Activated CD8-positive, alpha-beta memory T cell treated with anti-CD3 and anti-CD28 coated beads, Interleukin-2, amount 10 ng/mL, durations not matched to agents 7 days and 5 days (primary cell): ENCODE results near the gene MICAL3. TPM values are rescaled to one million over a fixed set of nuclear protein-coding genes. Genes with fewer than 3 reads are reported as not detected.
"Not testable (repeated sequence)": the region's sequence is repeated elsewhere in the genome, so short reads cannot be mapped to it uniquely, and the experiment has no call there.

Experiments
- ATAC-seq: fragments of 150-1000 bp; cut with Tn5 transposase; one replicate; pipeline ENCODE4 v1.10.0; 2021; ENCODE audit warnings: moderate library complexity
- CTCF ChIA-PET: fragments of 350-600 bp; sonication (Branson Sonifier 250); formaldehyde crosslinking; loops from one replicate; lab custom pipeline; 2021; ENCODE audit warnings: antibody characterized with exemption; lab: Charles Lee
- DNase-seq: peaks from one replicate; pipeline ENCODE4 v3.0.0-alpha.2; 2020
- H3K27ac Mint-ChIP-seq: one replicate; pipeline ENCODE4 v1.8.0; 2021; ENCODE audit warnings: mild to moderate bottlenecking, mixed read lengths
- H3K27me3 Mint-ChIP-seq: one replicate; pipeline ENCODE4 v1.8.0; 2021; ENCODE audit warnings: mixed read lengths
- H3K36me3 Mint-ChIP-seq: one replicate; pipeline ENCODE4 v1.8.0; 2021; ENCODE audit warnings: mild to moderate bottlenecking, mixed read lengths
- H3K4me1 Mint-ChIP-seq: one replicate; pipeline ENCODE4 v1.8.0; 2021; ENCODE audit warnings: mixed read lengths
- H3K4me3 Mint-ChIP-seq: one replicate; pipeline ENCODE4 v1.8.0; 2021; ENCODE audit warnings: mild to moderate bottlenecking, moderate library complexity, mixed read lengths
- H3K9me3 Mint-ChIP-seq: one replicate; pipeline ENCODE4 v1.8.0; 2022; ENCODE audit warnings: low read depth, mixed read lengths
- total RNA-seq, 2 experiments: library from RNA; stranded (reverse); gene quantifications; one replicate each; pipeline ENCODE4 v1.2.3, GENCODE V29; 2021

Gene MICAL3, protein sequence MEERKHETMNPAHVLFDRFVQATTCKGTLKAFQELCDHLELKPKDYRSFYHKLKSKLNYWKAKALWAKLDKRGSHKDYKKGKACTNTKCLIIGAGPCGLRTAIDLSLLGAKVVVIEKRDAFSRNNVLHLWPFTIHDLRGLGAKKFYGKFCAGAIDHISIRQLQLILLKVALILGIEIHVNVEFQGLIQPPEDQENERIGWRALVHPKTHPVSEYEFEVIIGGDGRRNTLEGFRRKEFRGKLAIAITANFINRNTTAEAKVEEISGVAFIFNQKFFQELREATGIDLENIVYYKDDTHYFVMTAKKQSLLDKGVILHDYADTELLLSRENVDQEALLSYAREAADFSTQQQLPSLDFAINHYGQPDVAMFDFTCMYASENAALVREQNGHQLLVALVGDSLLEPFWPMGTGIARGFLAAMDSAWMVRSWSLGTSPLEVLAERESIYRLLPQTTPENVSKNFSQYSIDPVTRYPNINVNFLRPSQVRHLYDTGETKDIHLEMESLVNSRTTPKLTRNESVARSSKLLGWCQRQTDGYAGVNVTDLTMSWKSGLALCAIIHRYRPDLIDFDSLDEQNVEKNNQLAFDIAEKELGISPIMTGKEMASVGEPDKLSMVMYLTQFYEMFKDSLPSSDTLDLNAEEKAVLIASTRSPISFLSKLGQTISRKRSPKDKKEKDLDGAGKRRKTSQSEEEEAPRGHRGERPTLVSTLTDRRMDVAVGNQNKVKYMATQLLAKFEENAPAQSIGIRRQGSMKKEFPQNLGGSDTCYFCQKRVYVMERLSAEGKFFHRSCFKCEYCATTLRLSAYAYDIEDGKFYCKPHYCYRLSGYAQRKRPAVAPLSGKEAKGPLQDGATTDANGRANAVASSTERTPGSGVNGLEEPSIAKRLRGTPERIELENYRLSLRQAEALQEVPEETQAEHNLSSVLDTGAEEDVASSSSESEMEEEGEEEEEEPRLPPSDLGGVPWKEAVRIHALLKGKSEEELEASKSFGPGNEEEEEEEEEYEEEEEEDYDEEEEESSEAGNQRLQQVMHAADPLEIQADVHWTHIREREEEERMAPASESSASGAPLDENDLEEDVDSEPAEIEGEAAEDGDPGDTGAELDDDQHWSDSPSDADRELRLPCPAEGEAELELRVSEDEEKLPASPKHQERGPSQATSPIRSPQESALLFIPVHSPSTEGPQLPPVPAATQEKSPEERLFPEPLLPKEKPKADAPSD (N-terminal part only)
- 10 to 100 TPM; 38.8 to 41.7 TPM for total RNA-seq

DNA sequence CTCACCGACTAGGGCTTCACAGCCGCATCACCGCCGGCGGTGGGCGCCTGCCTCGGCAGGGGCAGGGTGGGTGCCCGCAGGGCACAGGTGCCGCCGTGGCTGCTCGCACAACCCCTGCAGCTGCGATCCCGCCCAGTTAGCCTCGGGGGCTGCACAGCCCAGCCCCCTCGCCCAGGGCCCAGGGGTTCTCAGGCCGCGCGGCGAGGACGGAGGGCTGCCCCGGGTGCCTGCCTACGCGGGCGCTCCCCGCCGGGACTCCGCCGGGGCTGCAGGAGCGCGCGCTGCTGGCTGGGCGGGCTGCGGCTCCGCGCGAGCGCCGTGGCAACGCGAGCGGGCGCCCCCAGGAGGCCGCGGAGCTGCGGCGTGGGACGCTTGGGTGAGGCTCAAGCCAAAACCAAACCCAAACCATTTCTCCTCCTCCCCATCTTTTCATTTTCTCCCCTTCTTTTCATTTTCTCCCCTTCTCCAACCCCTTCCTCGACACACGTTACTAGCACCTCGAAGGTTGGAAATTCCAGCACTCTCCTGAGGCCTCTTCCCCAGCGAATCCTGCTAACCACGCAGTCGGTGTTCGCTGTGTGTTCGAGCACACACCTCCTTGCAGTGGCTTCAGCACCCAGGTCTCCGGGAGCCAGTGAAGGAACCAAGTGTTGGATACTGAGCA is at the start of gene MICAL3:
Gene MICAL3, minus strand, starts transcription at position 286 of the 664 bp plus-strand sequence. CDS start 117,749 bp downstream, outside the sequence.
- Mint-ChIP-seq H3K27me3 (peaks cover 64% of the 10 kb centered on the region), H3K27ac (no peak within 1 kb of the TSS), H3K9me3 (no peaks in the 10 kb centered on the region), H3K4me3 (peak within 1 kb of the TSS; percentile 76), H3K36me3 (no peaks in the 10 kb centered on the region), H3K4me1 (peaks cover 19% of the 10 kb centered on the region)
- ATAC-seq (peak; percentile 94), DNase-seq (peak; percentile 74)
- CTCF ChIA-PET = interaction anchor here (0.6 to 5.3 kb wide), 13 partner anchors 11 to 239 kb away, joined by 3 to 42 read pairs (median 3); partner anchors contain the start of gene PEX26

- ATAC-seq, H3K9me3 Mint-ChIP-seq, H3K4me3 Mint-ChIP-seq, H3K27ac Mint-ChIP-seq, H3K27me3 Mint-ChIP-seq, DNase-seq, H3K36me3 Mint-ChIP-seq: not testable (repeated sequence)
- CTCF ChIA-PET = interaction anchor here (1.0 to 6.7 kb wide), 4 partner anchors 50 to 332 kb away, joined by 3 to 107 read pairs (median 33); partner anchors contain the start of gene MICAL3
- H3K4me1 Mint-ChIP-seq = peaks cover 17% of the 10 kb centered on the region
These were observed 49.6 kb upstream of the MICAL3 start for GRCh38 chr22:18073927-18074326.

DNA sequence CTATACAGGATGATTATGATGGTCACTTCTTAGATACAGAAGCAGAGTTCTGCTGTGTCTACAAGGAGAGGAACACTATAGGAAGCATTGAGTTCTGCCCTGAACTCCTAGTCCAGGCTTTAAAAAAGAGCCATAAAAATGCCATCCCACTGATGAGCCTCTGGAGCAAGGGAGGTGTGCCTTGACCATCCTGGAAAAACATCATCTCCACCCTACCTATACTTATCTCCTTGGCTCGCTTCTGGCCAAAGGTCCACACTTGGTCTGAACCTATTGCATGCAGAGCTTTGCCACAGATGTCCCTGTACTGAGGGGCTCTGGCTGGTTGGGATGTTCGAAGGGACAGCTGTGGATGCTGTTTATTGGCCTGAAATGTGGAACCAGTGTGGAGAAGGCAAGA is 49.1 kb upstream of the MICAL3 start:
- Mint-ChIP-seq H3K4me1 (peaks cover 13% of the 10 kb centered on the region), H3K9me3 (no peaks in the 10 kb centered on the region), H3K27me3 (peaks cover 11% of the 10 kb centered on the region), H3K4me3 (no peak overlapping the region), H3K27ac (no peak overlapping the region), H3K36me3 (peaks cover under 1% of the 10 kb centered on the region)
- DNase-seq = no peak
- ATAC-seq = no peak
- CTCF ChIA-PET = interaction anchor here (1.0 kb wide), 1 partner anchor 49 kb away, joined by 3 read pairs; the partner anchor contains the start of gene MICAL3

DNA sequence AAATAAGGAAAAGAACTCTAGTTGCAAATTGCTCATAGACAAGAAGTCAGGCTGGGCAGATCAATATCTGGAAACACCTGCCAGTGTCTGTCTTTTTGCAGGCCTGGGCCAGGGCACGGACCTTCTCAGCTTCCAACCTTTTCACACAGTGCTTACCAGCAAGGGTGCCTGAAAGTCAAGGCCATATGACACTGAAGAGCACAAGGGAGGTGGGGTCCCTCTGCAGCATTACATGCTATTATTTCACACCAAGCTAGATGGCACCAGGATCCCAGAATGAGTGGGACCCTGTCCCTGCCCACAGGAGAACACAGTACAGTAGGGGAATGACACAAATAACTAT is 47.6 kb upstream of the MICAL3 start:
- CTCF ChIA-PET = interaction anchor here (1.0 kb wide), 1 partner anchor 243 kb away, joined by 3 read pairs; no protein-coding TSS in a partner anchor
- H3K4me1 Mint-ChIP-seq = peaks cover 9% of the 10 kb centered on the region
- H3K4me3 Mint-ChIP-seq = no peak overlapping the region
- H3K27ac Mint-ChIP-seq = no peak overlapping the region
- DNase-seq = no peak
- ATAC-seq = no peak
- no peaks in the 10 kb centered on the region for H3K36me3 Mint-ChIP-seq
- H3K27me3 Mint-ChIP-seq = peaks cover 26% of the 10 kb centered on the region
- H3K9me3 Mint-ChIP-seq = no peaks in the 10 kb centered on the region

- not testable (repeated sequence) for H3K36me3 Mint-ChIP-seq, DNase-seq, ATAC-seq, H3K4me3 Mint-ChIP-seq, H3K9me3 Mint-ChIP-seq, H3K4me1 Mint-ChIP-seq, H3K27ac Mint-ChIP-seq
- CTCF ChIA-PET = interaction anchor here (1.0 kb wide), 1 partner anchor 242 kb away, joined by 3 read pairs; no protein-coding TSS in a partner anchor
- peaks cover 31% of the 10 kb centered on the region for H3K27me3 Mint-ChIP-seq
These were observed 47.1 kb upstream of the MICAL3 start for GRCh38 chr22:18071307-18071967.

DNA sequence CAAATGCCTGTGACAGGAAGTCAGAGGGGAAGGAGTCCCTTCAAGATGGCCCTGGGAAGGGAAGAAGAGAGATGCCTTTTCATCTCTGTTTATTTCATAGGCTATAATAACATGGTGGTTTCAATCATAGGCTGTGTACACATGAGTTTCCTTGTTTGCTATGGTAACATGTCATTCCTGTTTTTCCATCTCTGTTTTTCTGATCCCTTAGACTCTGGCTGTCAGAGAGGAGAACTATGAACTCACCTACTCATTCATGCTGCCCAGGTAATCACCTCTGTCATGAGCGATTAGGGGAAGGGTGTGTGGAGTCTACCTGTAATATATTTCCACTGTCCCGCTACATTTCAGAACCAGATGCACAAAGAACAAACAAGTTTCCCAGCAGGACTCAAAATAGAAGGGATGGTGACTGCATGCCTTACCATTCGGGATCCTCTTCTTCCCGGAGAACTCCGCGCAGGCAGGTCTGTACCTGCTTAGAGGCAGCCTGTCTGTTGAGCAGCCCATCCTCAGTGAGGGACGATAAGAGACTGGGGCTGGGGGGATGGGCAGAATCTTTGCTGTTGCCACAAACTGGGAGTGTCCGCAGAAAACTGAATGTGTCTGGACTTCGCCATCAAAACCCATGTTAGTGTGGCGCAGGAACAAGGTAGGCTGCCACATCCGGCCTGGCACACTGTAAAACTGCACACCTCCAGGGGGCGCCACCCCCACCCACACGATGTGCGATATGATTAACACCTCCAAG is 46.4 kb upstream of the MICAL3 start:
- peaks cover 38% of the 10 kb centered on the region for H3K27me3 Mint-ChIP-seq
- ATAC-seq = no peak
- H3K4me3 Mint-ChIP-seq = no peak overlapping the region

GRCh38 chr22:18070041-18070440 is 45.7 kb upstream of the MICAL3 start:
- Mint-ChIP-seq H3K27me3 (peaks cover 45% of the 10 kb centered on the region), H3K4me3 (no peak overlapping the region), H3K4me1 (no peaks in the 10 kb centered on the region), H3K27ac (no peak overlapping the region), H3K36me3 (no peaks in the 10 kb centered on the region), H3K9me3 (no peaks in the 10 kb centered on the region)
- CTCF ChIA-PET = interaction anchor here (1.7 kb wide), 1 partner anchor 240 kb away, joined by 5 read pairs; no protein-coding TSS in a partner anchor
- DNase-seq (no peak), ATAC-seq (no peak)

More for the DNA sequence above, 46.4 kb upstream of the MICAL3 start:
- CTCF ChIA-PET = no interaction called here
- Mint-ChIP-seq H3K9me3 (no peaks in the 10 kb centered on the region), H3K27ac (no peak overlapping the region), H3K36me3 (no peaks in the 10 kb centered on the region), H3K4me1 (no peaks in the 10 kb centered on the region)
- DNase-seq = no peak

DNA sequence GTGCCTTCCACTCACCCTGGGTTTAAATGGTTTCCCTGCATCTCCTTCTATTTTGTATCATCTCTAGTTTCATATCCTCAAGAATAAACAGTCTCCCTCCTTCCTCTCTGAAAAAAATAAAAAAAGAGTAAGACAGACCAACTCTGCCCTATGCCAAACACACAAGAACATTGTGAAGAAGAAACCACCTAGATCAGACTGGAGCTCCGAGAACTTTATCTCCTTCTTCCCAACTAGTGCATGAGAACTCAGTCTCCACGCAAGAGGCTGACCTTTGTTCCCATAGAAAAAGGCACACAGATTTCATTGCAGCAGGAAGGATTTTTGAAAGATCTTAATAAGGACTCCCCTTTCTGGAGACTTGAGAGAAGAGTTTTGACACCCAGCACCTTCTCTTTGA is 44.7 kb upstream of the MICAL3 start:
- H3K4me1 Mint-ChIP-seq = no peaks in the 10 kb centered on the region
- no peak overlapping the region for H3K4me3 Mint-ChIP-seq
- ATAC-seq = no peak
- H3K27me3 Mint-ChIP-seq = peaks cover 52% of the 10 kb centered on the region
- CTCF ChIA-PET = interaction anchor here (1.7 kb wide), 1 partner anchor 239 kb away, joined by 5 read pairs; no protein-coding TSS in a partner anchor
- no peak overlapping the region for H3K27ac Mint-ChIP-seq
- H3K9me3 Mint-ChIP-seq = no peaks in the 10 kb centered on the region
- no peak for DNase-seq
- no peaks in the 10 kb centered on the region for H3K36me3 Mint-ChIP-seq

DNA sequence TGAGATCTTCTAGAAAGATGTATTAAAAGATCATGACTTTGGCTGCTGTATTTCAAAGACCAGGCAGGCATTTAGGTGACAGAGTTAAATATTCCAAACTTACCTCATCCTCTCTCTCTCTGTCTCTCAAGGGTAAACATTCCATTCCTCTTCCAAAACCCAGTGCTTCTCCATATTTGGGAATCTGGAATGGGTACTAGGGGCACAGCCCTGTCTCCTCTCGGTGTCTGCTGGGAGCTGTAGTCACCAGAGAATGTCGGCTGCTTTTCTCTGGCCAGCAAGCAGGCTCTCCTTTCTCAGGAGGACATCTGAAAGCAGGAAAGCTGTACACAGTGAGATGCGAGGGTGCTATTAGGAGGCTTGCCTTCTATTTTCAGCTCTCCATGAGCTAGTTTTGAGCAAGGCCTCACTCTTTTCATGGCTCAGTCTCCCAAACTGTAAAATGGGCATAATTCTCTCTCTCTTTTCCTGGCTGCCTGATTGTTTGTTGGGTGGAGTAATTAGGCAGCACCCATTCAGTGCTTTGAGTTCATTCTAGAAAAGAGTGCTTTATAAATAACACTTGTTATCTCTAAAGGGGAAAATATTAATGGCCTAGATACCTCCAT is 44.1 kb upstream of the MICAL3 start:
- no peak for DNase-seq
- Mint-ChIP-seq H3K4me3 (no peak overlapping the region), H3K27ac (no peak overlapping the region), H3K36me3 (no peaks in the 10 kb centered on the region), H3K27me3 (peaks cover 52% of the 10 kb centered on the region), H3K4me1 (no peaks in the 10 kb centered on the region), H3K9me3 (no peaks in the 10 kb centered on the region)
- CTCF ChIA-PET = interaction anchor here (1.7 kb wide), 1 partner anchor 238 kb away, joined by 5 read pairs; no protein-coding TSS in a partner anchor
- no peak for ATAC-seq

DNA sequence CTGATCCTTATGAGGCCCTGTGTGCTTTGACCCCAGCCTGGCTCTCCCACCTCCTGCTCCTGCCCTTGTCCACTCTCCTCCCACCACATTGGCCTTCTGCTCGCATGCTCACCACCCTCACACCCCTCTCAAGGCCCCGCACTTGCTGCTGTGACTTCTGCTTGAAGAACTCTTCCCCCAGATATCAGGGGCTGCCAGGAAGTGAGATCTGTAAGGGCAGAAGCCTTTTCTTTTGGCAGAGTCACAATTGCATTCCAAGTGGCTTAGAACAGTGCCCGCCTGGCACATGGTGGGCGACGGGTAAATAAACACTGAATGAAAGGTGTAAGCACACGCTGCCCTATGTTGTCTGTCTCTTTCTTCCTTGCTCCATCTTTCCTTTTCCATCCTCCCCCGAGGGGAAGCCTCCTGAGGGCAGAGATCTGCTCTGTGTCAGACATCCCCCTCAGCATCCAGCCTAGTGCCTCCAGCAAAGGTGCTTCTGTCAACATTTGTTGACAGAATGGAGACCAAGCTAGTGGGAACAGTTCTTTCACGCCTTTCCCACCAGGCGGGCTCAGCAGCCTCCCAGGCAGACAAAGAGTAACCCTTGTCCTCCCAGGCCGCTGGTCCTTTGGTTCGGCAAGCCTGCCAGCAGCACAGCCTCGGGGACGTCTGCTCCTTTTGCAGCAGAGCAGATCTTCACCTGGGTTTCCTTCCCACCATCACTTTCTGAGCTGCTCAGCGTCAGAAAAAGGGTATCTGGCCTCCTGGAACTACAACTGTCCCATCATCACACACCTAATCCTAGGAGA is 43.4 kb upstream of the MICAL3 start:
- no peak overlapping the region for H3K27ac Mint-ChIP-seq
- peaks cover 52% of the 10 kb centered on the region for H3K27me3 Mint-ChIP-seq
- no peaks in the 10 kb centered on the region for H3K4me1 Mint-ChIP-seq
- H3K9me3 Mint-ChIP-seq = no peaks in the 10 kb centered on the region
- CTCF ChIA-PET = no interaction called here
- no peaks in the 10 kb centered on the region for H3K36me3 Mint-ChIP-seq
- ATAC-seq (no peak), DNase-seq (no peak)
- H3K4me3 Mint-ChIP-seq = no peak overlapping the region
